Ishikawa (cell line): ENCODE data around the gene DNM2.

Source experiments
- CEBPB ChIP-seq: IDR thresholded peaks from 2 replicates; pipeline ENCODE4 v1.6.1; 2012
- EP300 ChIP-seq: IDR thresholded peaks from 2 replicates; pipeline ENCODE4 v1.6.1; 2012; ENCODE audit warnings: borderline replicate concordance
- RAD21 ChIP-seq: IDR thresholded peaks from 2 replicates; pipeline ENCODE4 v1.6.1; 2012; ENCODE audit warnings: low read depth
- REST ChIP-seq: IDR thresholded peaks from 2 replicates; pipeline ENCODE4 v1.6.1; 2012; ENCODE audit warnings: low read depth, mild to moderate bottlenecking
- YY1 ChIP-seq: IDR thresholded peaks from 2 replicates; pipeline ENCODE4 v1.6.1; 2012; ENCODE audit warnings: low read depth
- ZBTB7A ChIP-seq: IDR thresholded peaks from 2 replicates; pipeline ENCODE4 v1.6.1; 2012; ENCODE audit warnings: low read depth

GRCh38 chr19:10852941-10853340 is 135.1 kb downstream of the DNM2 start:
- TF ChIP-seq YY1 (no peak), EP300 (no peak), ZBTB7A (no peak), CEBPB (no peak), RAD21 (no peak), REST (no peak)
